HepG2 (cell line): ENCODE results near the gene TALDO1. TPM values are rescaled to one million over a fixed set of nuclear protein-coding genes. Genes with fewer than 3 reads are reported as not detected.

Experiments
- ATAC-seq: fragments of 200-7000 bp; cut with Tn5 transposase; 3 replicates; pipeline ENCODE4 v1.9.1; 2020; ENCODE audit warnings: mild to moderate bottlenecking, moderate library complexity
- BruUV-seq: library from RNA; stranded (reverse); fragments of 400-500 nt; replicated peaks from 2 replicates; lab custom pipeline; 2021; lab: Mats Ljungman, UMichigan
- CTCF ChIA-PET: fragments of 300-600 bp; formaldehyde crosslinking; extraction: SDS; loops from one replicate; lab custom pipeline; 2021; ENCODE audit warnings: low total read pairs, inconsistent platforms, low intra/inter-chr PET ratio; lab: Yijun Ruan, JAX
- POLR2A ChIA-PET: fragments of 350-600 bp; sonication (Branson Sonifier 250); formaldehyde crosslinking; loops from one replicate; lab custom pipeline; 2020; ENCODE audit warnings: antibody characterized with exemption, inconsistent platforms; lab: Yijun Ruan, JAX
- DNase-seq: peaks from one replicate; pipeline ENCODE4 v3.0.0-alpha.2; 2015; ENCODE audit warnings: low spot score
- FAIRE-seq: peaks from 3 replicates; lab custom pipeline; 2011; peaks lifted over from hg19 to GRCh38; lab: Jason Lieb, UNC
- H2AFZ ChIP-seq: one replicate; pipeline ENCODE4 v1.6.1; 2011; ENCODE audit warnings: low read length, inconsistent platforms
- H3K27ac ChIP-seq: fragments of 300-600 bp; 3 replicates; pipeline ENCODE4 v1.8.0; 2011; ENCODE audit warnings: mixed run types, mild to moderate bottlenecking, mixed read lengths, low read length, inconsistent platforms; ENCODE audit not compliant: insufficient read depth; ENCODE audit errors: extremely low read length
- H3K27me3 ChIP-seq, 2 experiments: fragments of 200-600 bp in 1 of 2; 2 replicates in 1 of 2; 3 replicates in 1 of 2; pipeline versions ENCODE4 v1.6.0 to v1.8.0; 2011; ENCODE audit warnings: low read length in 2 of 2, mild to moderate bottlenecking in 2 of 2, moderate library complexity in 2 of 2, inconsistent platforms in 1 of 2; ENCODE audit not compliant: insufficient read depth in 2 of 2, control insufficient read depth in 1 of 2
- H3K36me3 ChIP-seq, 2 experiments: fragments of 200-600 bp in 1 of 2; replicated peaks in 1 of 2; 2 replicates in 1 of 2; 3 replicates in 1 of 2; pipeline versions ENCODE4 v1.5.1 to v1.8.0; 2011; ENCODE audit warnings: low read length in 2 of 2, inconsistent platforms in 1 of 2; ENCODE audit not compliant: insufficient read depth in 2 of 2, control insufficient read depth in 1 of 2
- H3K4me1 ChIP-seq: 2 replicates; pipeline ENCODE4 v1.5.1; 2012; ENCODE audit warnings: low read length, inconsistent platforms; ENCODE audit not compliant: insufficient read depth
- H3K4me2 ChIP-seq: 2 replicates; pipeline ENCODE4 v1.6.0; 2011; ENCODE audit warnings: low read depth, low read length, inconsistent platforms
- H3K4me3 ChIP-seq, 3 experiments: fragments of 200-600 bp in 1 of 3; sonication (generic), shearing (Covaris generic) in 1 of 3; replicated peaks in 1 of 3; 2 replicates each; pipeline ENCODE4 v1.5.1; 2011 to 2016; ENCODE audit warnings: low read length in 3 of 3, inconsistent platforms in 2 of 3, low read depth in 2 of 3, mild to moderate bottlenecking in 2 of 3, control low read depth in 1 of 3, mixed read lengths in 1 of 3; ENCODE audit not compliant: insufficient read depth in 1 of 3
- H3K79me2 ChIP-seq: one replicate; pipeline ENCODE4 v1.6.1; 2011; ENCODE audit warnings: low read length, inconsistent platforms; ENCODE audit not compliant: insufficient read depth
- H3K9ac ChIP-seq: 2 replicates; pipeline ENCODE4 v1.6.0; 2011; ENCODE audit warnings: mild to moderate bottlenecking, low read depth, low read length, inconsistent platforms; ENCODE audit not compliant: insufficient read depth
- H3K9me3 ChIP-seq: 2 replicates; pipeline ENCODE4 v1.5.1; 2012; ENCODE audit warnings: mild to moderate bottlenecking, low read length
- H4K20me1 ChIP-seq: 2 replicates; pipeline ENCODE4 v1.6.0; 2011; ENCODE audit warnings: inconsistent platforms, mild to moderate bottlenecking, low read length, moderate library complexity; ENCODE audit not compliant: insufficient read depth
- AGO1 ChIP-seq: fragments of 200-400 bp; formaldehyde crosslinking; IDR thresholded peaks from 2 replicates; pipeline ENCODE4 v1.6.1; 2017; ENCODE audit warnings: mild to moderate bottlenecking, low read depth, low read length, moderate library complexity; ENCODE audit not compliant: poor library complexity, severe bottlenecking
- ARID2 ChIP-seq: sonication (generic); formaldehyde crosslinking; IDR thresholded peaks from 2 replicates; pipeline ENCODE4 v1.8.1; 2022; ENCODE audit warnings: mild to moderate bottlenecking, missing genetic modification reagents, borderline replicate concordance
- CEBPB ChIP-seq: IDR thresholded peaks from 2 replicates; pipeline ENCODE4 v1.6.1; 2011; ENCODE audit warnings: low read depth, low read length, improper control_type of control experiment, borderline replicate concordance
- CREB1 ChIP-seq, 2 experiments: fragments of 450-650 bp in 1 of 2; IDR thresholded peaks; 2 replicates each; pipeline ENCODE4 v1.6.1; 2016 to 2017; ENCODE audit warnings: control low read depth in 1 of 2, mild to moderate bottlenecking in 1 of 2, missing compliant biosample characterization in 1 of 2, missing genetic modification characterization in 1 of 2
- DRAP1 ChIP-seq: IDR thresholded peaks from 2 replicates; pipeline ENCODE4 v1.6.1; 2016; ENCODE audit warnings: missing genetic modification reagents, missing compliant biosample characterization
- FOXP1 ChIP-seq, 2 experiments: fragments of 450-650 bp in 1 of 2; IDR thresholded peaks; 2 replicates each; pipeline ENCODE4 v1.6.1; 2017 to 2018; ENCODE audit warnings: antibody characterized with exemption in 1 of 2
- GTF3A ChIP-seq: sonication (generic); formaldehyde crosslinking; conservative IDR thresholded peaks from 2 replicates; pipeline ENCODE4 v1.4.0; 2020; ENCODE audit warnings: mild to moderate bottlenecking, missing genetic modification reagents
- HMGXB4 ChIP-seq, 2 experiments: sonication (generic) in 1 of 2; formaldehyde crosslinking in 1 of 2; IDR thresholded peaks; 2 replicates each; pipeline versions ENCODE4 v1.4.0 to v1.6.1; 2018 to 2020; ENCODE audit warnings: missing genetic modification reagents in 2 of 2, borderline replicate concordance in 1 of 2, low read depth in 1 of 2, mild to moderate bottlenecking in 1 of 2, missing biosample characterization in 1 of 2
- HNRNPK ChIP-seq: fragments of 200-400 bp; formaldehyde crosslinking; IDR thresholded peaks from 2 replicates; pipeline ENCODE4 v1.6.1; 2018; ENCODE audit warnings: low read length, low read depth, moderate library complexity, mild to moderate bottlenecking; ENCODE audit not compliant: poor library complexity, severe bottlenecking
- KDM1A ChIP-seq: IDR thresholded peaks from 2 replicates; pipeline ENCODE4 v1.6.1; 2016; ENCODE audit warnings: missing compliant biosample characterization
- KDM3A ChIP-seq: IDR thresholded peaks from 2 replicates; pipeline ENCODE4 v1.6.1; 2018; ENCODE audit warnings: low read depth, missing compliant biosample characterization
- NFKBIZ ChIP-seq: IDR thresholded peaks from 2 replicates; pipeline ENCODE4 v1.6.1; 2018; ENCODE audit warnings: missing genetic modification reagents, missing compliant biosample characterization
- SPEN ChIP-seq: sonication (generic); formaldehyde crosslinking; IDR thresholded peaks from 2 replicates; pipeline ENCODE4 v1.5.1; 2020; ENCODE audit warnings: low read depth, mild to moderate bottlenecking, missing genetic modification reagents
- TAF1 ChIP-seq: sonication (generic); formaldehyde crosslinking; IDR thresholded peaks from 2 replicates; pipeline ENCODE4 v1.4.0; 2020; ENCODE audit warnings: missing genetic modification reagents
- TCF7 ChIP-seq: sonication (generic); IDR thresholded peaks from 2 replicates; pipeline ENCODE4 v1.6.1; 2016; ENCODE audit warnings: antibody characterized with exemption, low read depth
- TMF1 ChIP-seq: sonication (generic); formaldehyde crosslinking; IDR thresholded peaks from 2 replicates; pipeline ENCODE4 v1.8.1; 2022; ENCODE audit warnings: low read depth, missing genetic modification reagents
- ZFP62 ChIP-seq: sonication (generic); formaldehyde crosslinking; IDR thresholded peaks from 2 replicates; pipeline ENCODE4 v1.4.0; 2020; ENCODE audit warnings: missing genetic modification reagents
- ZNF124 ChIP-seq: sonication (generic); formaldehyde crosslinking; IDR thresholded peaks from 2 replicates; pipeline ENCODE4 v1.4.0; 2020; ENCODE audit warnings: missing genetic modification reagents
- ZNF143 ChIP-seq: sonication (generic); formaldehyde crosslinking; IDR thresholded peaks from 2 replicates; pipeline ENCODE4 v1.4.0; 2020; ENCODE audit warnings: missing genetic modification reagents
- ZNF232 ChIP-seq: sonication (generic); formaldehyde crosslinking; IDR thresholded peaks from 2 replicates; pipeline ENCODE4 v1.4.0; 2020; ENCODE audit warnings: missing genetic modification reagents, borderline replicate concordance
- ZNF788 ChIP-seq: sonication (generic); formaldehyde crosslinking; IDR thresholded peaks from 2 replicates; pipeline ENCODE4 v1.5.0; 2020; ENCODE audit warnings: mild to moderate bottlenecking, missing genetic modification reagents, borderline replicate concordance
- ZNF790 ChIP-seq: sonication (generic); formaldehyde crosslinking; IDR thresholded peaks from 2 replicates; pipeline ENCODE4 v1.8.0; 2022; ENCODE audit warnings: missing genetic modification reagents, mild to moderate bottlenecking, borderline replicate concordance
- ZNF879 ChIP-seq: sonication (generic); formaldehyde crosslinking; IDR thresholded peaks from 2 replicates; pipeline ENCODE4 v1.8.1; 2023; ENCODE audit warnings: missing genetic modification reagents
- WGBS: methylation state at CpG from one replicate; pipeline ENCODE4 v1.1.6; 2017; ENCODE audit warnings: low lambda C conversion rate; 5-methylcytosine and 5-hydroxymethylcytosine counted together
- in situ Hi-C: cut with HindIII; loops from 2 replicates; pipeline ENCODE4 v1.10.0; 2017; ENCODE audit warnings: low pct_unique_long_range_greater_than_20kb; ENCODE audit not compliant: extremely low pct_ligation_motif_present
- intact Hi-C: fragments of 100-400 bp; cut with micrococcal nuclease; formaldehyde crosslinking; loops from one replicate; pipeline ENCODE4 v1.10.0; 2022; ENCODE audit not compliant: unreplicated experiment
- polyA plus RNA-seq, 8 experiments: library from polyadenylated mRNA; depleted of rRNA in 3 of 8; stranded (reverse) in 7 of 8; unstranded in 1 of 8; fragments of >200 nt; fragmentation: Illumina TruSeq in 4 of 8; extraction: Trizol in 4 of 8; gene quantifications; 2 replicates each; pipeline versions ENCODE4 v1.2.1 to v1.2.3, GENCODE V29; 2011 to 2016; ENCODE audit warnings: low read depth in 4 of 8, missing spikeins in 1 of 8, mixed read lengths in 1 of 8; ENCODE audit not compliant: insufficient read depth in 1 of 8
- total RNA-seq, 5 experiments: library from RNA; depleted of rRNA; stranded (reverse); fragments of >200 nt; fragmentation: Illumina TruSeq; extraction: Trizol; gene quantifications; 2 replicates each; pipeline ENCODE4 v1.2.3, GENCODE V29; 2016; ENCODE audit warnings: low read depth in 1 of 5

Gene TALDO1
- total and polyA plus RNA-seq, 2 of the 13 experiments (the other 11 are each of a cell fraction or from before 2014, with no cell fraction given) = 107 to 240 TPM

DNA sequence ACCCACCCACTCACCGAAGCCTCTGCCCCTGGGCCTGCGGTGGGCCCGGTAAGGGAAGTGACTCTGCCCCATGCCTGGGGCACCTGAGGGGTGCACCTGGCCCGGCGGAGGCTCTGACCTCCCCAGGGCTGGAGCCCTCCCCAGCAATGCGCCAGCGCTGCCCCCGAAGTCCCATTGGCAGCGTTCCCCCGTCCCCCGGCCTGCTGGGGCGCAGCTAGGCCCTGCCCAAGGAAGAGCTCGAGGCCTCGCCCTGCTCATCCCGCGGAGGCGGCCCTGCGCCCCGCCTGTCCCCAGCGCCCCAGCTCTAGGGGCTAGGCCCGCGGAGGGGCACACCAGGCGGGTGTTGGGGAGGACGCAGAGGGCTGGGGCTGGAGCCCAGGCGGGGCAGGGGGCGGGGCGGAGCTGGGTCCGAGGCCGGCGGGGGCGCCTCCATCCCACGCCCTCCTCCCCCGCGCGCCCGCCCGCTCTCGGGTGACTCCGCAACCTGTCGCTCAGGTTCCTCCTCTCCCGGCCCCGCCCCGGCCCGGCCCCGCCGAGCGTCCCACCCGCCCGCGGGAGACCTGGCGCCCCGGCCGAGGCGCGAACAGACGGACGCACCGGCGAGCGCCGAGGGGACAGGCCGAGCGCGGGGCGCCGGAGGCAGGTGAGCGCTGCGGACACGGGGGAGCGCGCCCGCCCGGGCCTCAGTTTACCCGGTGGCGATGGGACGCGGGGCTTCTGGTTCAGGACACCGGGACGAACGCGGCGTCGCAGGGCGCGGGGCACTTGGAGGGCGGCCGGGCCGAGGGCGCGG, 41.4 kb upstream of the TALDO1 start, which contains the start of gene EPS8L2:
EPS8L2 (plus strand) TSS at position 586 of the 793 bp plus-strand sequence. CDS start 3,177 bp downstream, outside the sequence.
- Histone ChIP-seq H2AFZ (no peak within 1 kb of the TSS), H3K36me3 (peaks cover 2 to 8% of the 10 kb centered on the region in 2 experiments; a peak in 4 of 5 replicates), H3K27ac (peak within 1 kb of the TSS; percentile 96), H3K4me1 (peaks cover 73% of the 10 kb centered on the region), H3K4me3 (peak within 1 kb of the TSS; percentile 94 to 97 (median 96)), H4K20me1 (0 out of 2 replicates have a peak, but pooled peaks cover 5% of the 10 kb centered on the region), H3K79me2 (peaks cover 42% of the 10 kb centered on the region), H3K4me2 (peak within 1 kb of the TSS; percentile 83), H3K9ac (peak within 1 kb of the TSS; percentile 92), H3K27me3 (no peaks in the 10 kb centered on the region; a peak in 1 of 5 replicates), H3K9me3 (no peaks in the 10 kb centered on the region)
- no TSS peak for BruUV-seq
- no peak for FAIRE-seq
- in situ Hi-C loops = no loop called here
- no peak for DNase-seq
- intact Hi-C loops = loop anchor here (2.0 to 10.0 kb wide), 3 partner anchors 23 to 71 kb away; partner anchors contain the start of gene GATD1
- peak; percentile 22 for ATAC-seq
- POLR2A ChIA-PET = interaction anchor here (1.4 to 7.9 kb wide), 13 partner anchors 9 to 350 kb away, joined by 3 to 203 read pairs (median 6); partner anchors contain the start of genes DEAF1, GATD1, PNPLA2 and RPLP2
- CTCF ChIA-PET = no interaction called here
- WGBS = no CpG with 5 or more reads among the region's 90 CpGs
- no peak; the same call in 1 of the 2 replicates for TF ChIP-seq DRAP1
- TF ChIP-seq CREB1 (IDR thresholded peaks at IDR 0.05) = no peak
- no peak for TF ChIP-seq CREB1 (CRISPR knock-in tag; IDR thresholded peaks at IDR 0.05)
- no peak for TF ChIP-seq ZNF788
- no peak for TF ChIP-seq ZNF232 (CRISPR knock-in tag)
- 0 out of 2 replicates have a peak, but pooled peaks have one; percentile 6 for TF ChIP-seq ZNF790 (CRISPR knock-in tag)
- TF ChIP-seq TMF1 (CRISPR knock-in tag) = peak; percentile 11; the same call in 1 of the 2 replicates
- TF ChIP-seq HNRNPK = peak; percentile 63
- TF ChIP-seq ZFP62 = no peak
- no peak; the same call in 1 of the 2 replicates for TF ChIP-seq SPEN (CRISPR knock-in tag)
- no peak for TF ChIP-seq TAF1 (CRISPR knock-in tag)
- no peak for TF ChIP-seq CEBPB
- no peak for TF ChIP-seq FOXP1 (IDR thresholded peaks at IDR 0.05)
- no peak for TF ChIP-seq FOXP1 (CRISPR knock-in tag; IDR thresholded peaks at IDR 0.05)
- TF ChIP-seq GTF3A (CRISPR knock-in tag) = no peak
- TF ChIP-seq ARID2 (CRISPR knock-in tag) = 0 out of 2 replicates have a peak, but pooled peaks have one; percentile 81
- TF ChIP-seq KDM1A (CRISPR knock-in tag) = no peak
- TF ChIP-seq NFKBIZ (CRISPR knock-in tag) = no peak
- TF ChIP-seq KDM3A = peak; percentile 17; the same call in 1 of the 2 replicates
- no peak for TF ChIP-seq ZNF879 (CRISPR knock-in tag)
- peak; percentile 15; the same call in 1 of the 2 replicates for TF ChIP-seq ZNF124 (CRISPR knock-in tag)
- no peak for TF ChIP-seq ZNF143 (CRISPR knock-in tag)
- TF ChIP-seq AGO1 = peak; percentile 77
- peak in 1 of 2 experiments; percentile 40; a peak in 2 of 4 replicates for TF ChIP-seq HMGXB4 (CRISPR knock-in tag; IDR thresholded peaks at IDR 0.05; ENCODE audit: borderline replicate concordance in 1 of 2, low read depth in 1 of 2)
- no peak for TF ChIP-seq TCF7
